ENCODE data around the gene CS. TPM values are rescaled to one million over a fixed set of nuclear protein-coding genes. Genes with fewer than 3 reads are reported as not detected.
"Not testable (repeated sequence)": the region's sequence is repeated elsewhere in the genome, so short reads cannot be mapped to it uniquely, and the experiment has no call there.

The CS gene
- total and polyA plus RNA-seq, 7 donors, result 194 to 601 (median 317) TPM

DNA sequence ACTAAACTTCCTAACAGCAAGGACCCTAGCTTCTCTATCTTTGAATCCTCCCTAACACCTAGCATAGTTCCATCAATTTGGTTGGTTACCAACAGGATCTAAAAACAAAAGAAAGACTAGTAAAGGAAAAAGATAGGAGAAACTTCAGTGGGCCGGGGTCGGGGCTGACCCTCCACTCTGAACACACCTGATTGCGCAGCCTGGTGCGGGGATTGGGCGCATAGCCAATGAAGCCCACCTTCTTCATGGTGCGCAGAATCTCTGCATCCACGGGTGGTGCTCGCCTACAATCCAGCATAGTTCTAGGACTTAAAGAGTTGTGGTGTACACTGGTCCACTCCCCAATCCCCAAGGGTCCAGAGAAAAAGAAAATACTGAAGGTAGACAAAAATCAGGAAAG is 26.0 kb upstream of the CS start:
- Histone ChIP-seq H3K27ac (no peak overlapping the region), H3K36me3 (ENCODE audit: insufficient read depth in 1 of 2, low read depth in 1 of 2) (peaks cover 2 to 86% of the 10 kb centered on the region in 2 donors), H3K27me3 (ENCODE audit: insufficient read depth in 3 of 3, low read length in 2 of 3) (no peaks in the 10 kb centered on the region), H3K9me3 (no peaks in the 10 kb centered on the region), H3K4me3 (no peak overlapping the region), H3K4me1 (no peaks in the 10 kb centered on the region)
- TF ChIP-seq, protein P1, sequence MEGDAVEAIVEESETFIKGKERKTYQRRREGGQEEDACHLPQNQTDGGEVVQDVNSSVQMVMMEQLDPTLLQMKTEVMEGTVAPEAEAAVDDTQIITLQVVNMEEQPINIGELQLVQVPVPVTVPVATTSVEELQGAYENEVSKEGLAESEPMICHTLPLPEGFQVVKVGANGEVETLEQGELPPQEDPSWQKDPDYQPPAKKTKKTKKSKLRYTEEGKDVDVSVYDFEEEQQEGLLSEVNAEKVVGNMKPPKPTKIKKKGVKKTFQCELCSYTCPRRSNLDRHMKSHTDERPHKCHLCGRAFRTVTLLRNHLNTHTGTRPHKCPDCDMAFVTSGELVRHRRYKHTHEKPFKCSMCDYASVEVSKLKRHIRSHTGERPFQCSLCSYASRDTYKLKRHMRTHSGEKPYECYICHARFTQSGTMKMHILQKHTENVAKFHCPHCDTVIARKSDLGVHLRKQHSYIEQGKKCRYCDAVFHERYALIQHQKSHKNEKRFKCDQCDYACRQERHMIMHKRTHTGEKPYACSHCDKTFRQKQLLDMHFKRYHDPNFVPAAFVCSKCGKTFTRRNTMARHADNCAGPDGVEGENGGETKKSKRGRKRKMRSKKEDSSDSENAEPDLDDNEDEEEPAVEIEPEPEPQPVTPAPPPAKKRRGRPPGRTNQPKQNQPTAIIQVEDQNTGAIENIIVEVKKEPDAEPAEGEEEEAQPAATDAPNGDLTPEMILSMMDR (IDR thresholded peaks at IDR 0.05), result no peak
- intact Hi-C loops (cut with DNase I), result no loop called here
- no peak for DNase-seq
- no peak for ATAC-seq
- 94 to 98% (median 96%) methylated on average over 8 of the region's 8 CpGs for WGBS, 3 donors

DNA sequence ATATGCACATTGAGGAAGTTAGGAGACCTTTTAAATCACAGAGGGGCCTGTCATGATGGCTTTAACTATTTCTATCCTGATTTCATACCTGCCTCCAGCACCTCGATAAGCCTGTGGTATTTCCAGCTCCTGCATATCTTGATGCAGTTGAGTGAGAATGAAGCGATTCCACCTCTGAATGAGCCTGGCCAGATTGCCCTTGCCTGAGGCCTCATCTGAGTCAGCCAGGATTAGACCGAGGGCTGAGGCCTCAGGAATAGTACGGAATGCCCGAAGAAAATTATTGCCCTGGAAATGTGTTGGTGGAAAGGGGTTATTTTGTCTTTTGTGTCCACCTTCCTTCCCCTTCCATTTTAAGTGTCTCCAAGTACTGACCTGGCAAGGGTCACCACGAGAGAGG is 24.1 kb upstream of the CS start:
- H3K9me3 ChIP-seq, result no peaks in the 10 kb centered on the region
- ATAC-seq, result no peak
- H3K27ac ChIP-seq, result no peak overlapping the region
- peaks cover 5 to 97% of the 10 kb centered on the region in 2 donors for H3K36me3 ChIP-seq (ENCODE audit: insufficient read depth in 1 of 2, low read depth in 1 of 2)
- DNase-seq, result no peak
- no peaks in the 10 kb centered on the region for H3K27me3 ChIP-seq (ENCODE audit: insufficient read depth in 3 of 3, low read length in 2 of 3)
- 77 to 89% (median 80%) methylated on average over 6 of the region's 6 CpGs for WGBS, 3 donors
- no peak overlapping the region for H3K4me3 ChIP-seq
- intact Hi-C loops (cut with DNase I), result no loop called here
- no peaks in the 10 kb centered on the region for H3K4me1 ChIP-seq
- TF ChIP-seq, protein P1 (IDR thresholded peaks at IDR 0.05), result no peak

DNA sequence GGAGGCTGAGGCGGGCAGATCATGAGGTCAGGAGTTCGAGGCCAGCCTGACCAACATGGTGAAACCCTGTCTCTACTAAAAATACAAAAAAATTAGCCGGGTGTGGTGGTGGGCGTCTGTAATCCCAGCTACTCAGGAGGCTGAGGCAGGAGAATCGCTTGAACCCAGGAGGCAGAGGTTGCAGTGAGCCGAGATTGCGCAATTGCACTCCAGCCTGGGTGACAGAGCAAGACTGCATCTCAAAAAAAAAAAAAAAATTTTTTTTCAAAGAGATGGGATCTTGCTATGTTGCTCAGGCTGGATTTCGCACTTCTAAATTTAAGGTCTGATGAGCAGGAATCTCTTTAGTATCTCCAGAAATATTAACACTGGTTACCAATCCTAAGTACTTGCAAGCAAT is 21.5 kb upstream of the CS start:
- H3K9me3 ChIP-seq, ATAC-seq: not testable (repeated sequence)

DNA sequence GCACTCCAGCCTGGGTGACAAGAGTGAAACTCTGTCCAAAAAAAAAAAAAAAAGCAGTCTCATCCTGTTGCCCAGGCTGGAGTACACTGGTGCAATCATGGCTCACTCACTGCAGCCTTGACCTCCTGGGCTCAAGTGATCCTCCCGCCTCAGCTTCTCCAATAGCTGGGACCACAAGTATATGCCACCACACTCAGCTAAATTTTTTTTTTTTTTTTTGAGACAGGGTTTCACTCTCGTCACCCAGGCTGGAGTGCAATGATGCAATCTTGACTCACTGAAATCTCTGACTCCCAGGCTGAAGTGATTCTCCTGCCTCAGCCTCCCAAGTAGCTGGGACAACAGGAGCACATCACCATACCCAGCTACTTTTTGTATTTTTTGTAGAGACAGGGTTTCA is 20.9 kb upstream of the CS start:
- ATAC-seq (no peak), DNase-seq (no peak)
- Histone ChIP-seq H3K9me3 (no peaks in the 10 kb centered on the region), H3K27ac (no peak overlapping the region), H3K4me1 (peaks cover 6% of the 10 kb centered on the region), H3K4me3 (no peak overlapping the region), H3K36me3 (ENCODE audit: insufficient read depth in 1 of 2, low read depth in 1 of 2) (peaks cover 6 to 88% of the 10 kb centered on the region in 2 donors), H3K27me3 (ENCODE audit: insufficient read depth in 3 of 3, low read length in 2 of 3) (no peaks in the 10 kb centered on the region)
- WGBS, 3 donors, result 88 to 93% (median 89%) methylated on average over 2 of the region's 2 CpGs
- intact Hi-C loops (cut with DNase I), result no loop called here
- TF ChIP-seq, protein P1 (IDR thresholded peaks at IDR 0.05), result no peak

More for the DNA sequence above, 21.5 kb upstream of the CS start:
- H3K4me1 ChIP-seq; DNase-seq; H3K4me3 ChIP-seq; intact Hi-C loops (cut with DNase I); H3K27ac ChIP-seq; H3K27me3 ChIP-seq (ENCODE audit: insufficient read depth in 3 of 3, low read length in 2 of 3): not testable (repeated sequence)
- WGBS, 3 donors, result 90 to 94% (median 93%) methylated on average over 8 of the region's 8 CpGs
- peaks cover 6 to 93% of the 10 kb centered on the region in 2 donors for H3K36me3 ChIP-seq (ENCODE audit: insufficient read depth in 1 of 2, low read depth in 1 of 2)

DNA sequence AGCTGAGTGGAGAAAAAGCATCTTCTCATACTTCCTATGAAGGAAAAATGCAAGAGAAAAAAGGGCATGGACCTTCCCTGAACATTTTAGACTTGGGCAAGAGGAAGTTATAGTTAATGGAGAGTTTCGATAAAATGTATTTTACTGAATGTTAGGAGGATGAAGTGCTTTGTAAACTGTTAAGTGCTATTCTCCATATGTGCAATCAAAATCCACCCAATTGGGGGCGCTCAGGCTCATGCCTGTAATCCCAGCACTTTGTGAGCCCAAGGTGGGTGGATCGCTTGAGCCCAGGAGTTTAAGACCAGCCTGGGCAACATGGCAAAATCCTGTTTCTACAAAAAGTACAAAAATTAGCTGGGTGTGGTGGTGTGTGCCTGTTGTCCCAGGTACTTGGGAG is 17.5 kb upstream of the CS start:
- H3K27ac ChIP-seq, result no peak overlapping the region
- peaks cover 13% of the 10 kb centered on the region for H3K4me1 ChIP-seq
- H3K27me3 ChIP-seq (ENCODE audit: insufficient read depth in 3 of 3, low read length in 2 of 3), result no peaks in the 10 kb centered on the region
- peaks cover 6 to 74% of the 10 kb centered on the region in 2 donors for H3K36me3 ChIP-seq (ENCODE audit: insufficient read depth in 1 of 2, low read depth in 1 of 2)
- H3K9me3 ChIP-seq, result no peaks in the 10 kb centered on the region
- DNase-seq (no peak), ATAC-seq (no peak)
- TF ChIP-seq, protein P1 (IDR thresholded peaks at IDR 0.05), result no peak
- intact Hi-C loops (cut with DNase I), result no loop called here
- no peak overlapping the region for H3K4me3 ChIP-seq
- WGBS, 3 donors, result 93 to 100% (median 95%) methylated on average over 3 of the region's 3 CpGs
